ENCODE results near the gene TNFRSF8.

GRCh38 chr1:12072741-12073140, 9.6 kb downstream of the TNFRSF8 start:
- no peak for TF ChIP-seq CTCF (IDR thresholded peaks at IDR 0.05 in 4 of 5, conservative IDR thresholded peaks at IDR 0.05 in 1 of 5)
- TF ChIP-seq POLR2A (IDR thresholded peaks at IDR 0.05): no peak
